Spleen (tissue), 7 donors: ENCODE measurements around the gene SMARCA1.

ENCODE experiments used
- POLR2A ChIP-seq, 3 donors: fragments of 450-650 bp; IDR thresholded peaks; one replicate each; pipeline ENCODE4 v1.5.1; 2017; ENCODE audit warnings: antibody characterized with exemption in 3 of 3, mild to moderate bottlenecking in 1 of 3
- POLR2AphosphoS5 ChIP-seq, 3 donors: sonication (generic); formaldehyde crosslinking; IDR thresholded peaks; one replicate each; pipeline ENCODE4 v1.5.1; 2017; ENCODE audit warnings: antibody characterized with exemption in 3 of 3
- TF ChIP-seq, protein P1 (sequence below), 11 experiments: fragments of 200-600 bp in 7 of 11; fragments of 450-650 bp in 4 of 11; sonication (generic) in 4 of 11; IDR thresholded peaks in 8 of 11; conservative IDR thresholded peaks in 3 of 11; 1 replicate in 7 of 11; 2 replicates in 4 of 11; pipeline versions ENCODE4 v1.4.0 to v1.8.0; 2016 to 2021; ENCODE audit warnings: antibody characterized with exemption in 11 of 11, inconsistent platforms in 4 of 11, mild to moderate bottlenecking in 1 of 11
- donor health status: DM: no; HTN: no; CAD: no; lungs with moderate emphysema.
- donor health status: DM: no; HTN: no; CAD: no.
- donor health status: DM: no; HTN: no; CAD: no.

DNA sequence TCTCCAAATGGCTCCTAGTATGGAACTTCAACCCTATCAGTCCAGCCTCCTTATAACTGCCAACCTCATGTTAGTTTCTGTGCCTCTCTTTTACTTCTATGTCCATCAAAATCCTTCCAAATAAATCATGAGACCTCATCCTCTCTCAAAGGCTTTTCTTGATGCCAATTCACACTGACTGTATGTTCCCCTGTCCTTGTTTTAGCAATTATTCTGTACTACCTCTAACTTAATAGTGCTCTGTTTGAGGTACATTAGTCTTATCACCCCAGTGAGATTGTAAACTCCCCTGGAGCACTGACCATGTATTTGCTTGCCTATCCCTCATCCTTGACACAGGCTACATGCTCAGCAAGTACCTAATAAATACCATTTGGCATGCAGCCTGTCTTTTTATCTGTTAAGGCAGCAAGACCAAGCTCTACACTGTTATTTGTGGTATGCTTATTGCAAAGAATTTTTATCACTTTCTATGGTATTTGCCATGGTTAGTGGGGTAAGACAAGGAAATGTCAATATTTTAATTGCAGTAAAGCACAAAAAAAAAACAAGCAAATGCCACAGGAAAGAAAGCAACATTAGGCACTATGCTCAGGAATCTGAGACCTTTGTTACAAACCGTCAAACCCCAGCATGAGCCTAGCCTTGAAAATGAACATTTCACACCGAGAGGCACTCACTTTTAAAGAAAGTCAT, 119.2 kb downstream of the SMARCA1 start:
- TF ChIP-seq POLR2A (IDR thresholded peaks at IDR 0.05) (no peak), POLR2AphosphoS5 (IDR thresholded peaks at IDR 0.05) (no peak)
- TF ChIP-seq, protein P1, sequence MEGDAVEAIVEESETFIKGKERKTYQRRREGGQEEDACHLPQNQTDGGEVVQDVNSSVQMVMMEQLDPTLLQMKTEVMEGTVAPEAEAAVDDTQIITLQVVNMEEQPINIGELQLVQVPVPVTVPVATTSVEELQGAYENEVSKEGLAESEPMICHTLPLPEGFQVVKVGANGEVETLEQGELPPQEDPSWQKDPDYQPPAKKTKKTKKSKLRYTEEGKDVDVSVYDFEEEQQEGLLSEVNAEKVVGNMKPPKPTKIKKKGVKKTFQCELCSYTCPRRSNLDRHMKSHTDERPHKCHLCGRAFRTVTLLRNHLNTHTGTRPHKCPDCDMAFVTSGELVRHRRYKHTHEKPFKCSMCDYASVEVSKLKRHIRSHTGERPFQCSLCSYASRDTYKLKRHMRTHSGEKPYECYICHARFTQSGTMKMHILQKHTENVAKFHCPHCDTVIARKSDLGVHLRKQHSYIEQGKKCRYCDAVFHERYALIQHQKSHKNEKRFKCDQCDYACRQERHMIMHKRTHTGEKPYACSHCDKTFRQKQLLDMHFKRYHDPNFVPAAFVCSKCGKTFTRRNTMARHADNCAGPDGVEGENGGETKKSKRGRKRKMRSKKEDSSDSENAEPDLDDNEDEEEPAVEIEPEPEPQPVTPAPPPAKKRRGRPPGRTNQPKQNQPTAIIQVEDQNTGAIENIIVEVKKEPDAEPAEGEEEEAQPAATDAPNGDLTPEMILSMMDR (IDR thresholded peaks at IDR 0.05 in 8 of 11, conservative IDR thresholded peaks at IDR 0.05 in 3 of 11), result no peak
